ENCODE data around the gene ITGA7. TPM values are rescaled to one million over a fixed set of nuclear protein-coding genes. Genes with fewer than 3 reads are reported as not detected.

ITGA7 gene
- total RNA-seq, 2 donors from 2014 or later: 11.4 to 52.1 TPM

GRCh38 chr12:55673638-55674037, 34.1 kb downstream of the ITGA7 start:
- Histone ChIP-seq H3K4me1 (no peaks in the 10 kb centered on the region), H3K9me3 (no peaks in the 10 kb centered on the region), H3K36me3 (replicated peaks in 1 of 2; ENCODE audit: insufficient read depth in 1 of 2, low read depth in 2 of 2) (no peaks in the 10 kb centered on the region), H3K4me3 (no peak overlapping the region), H3K27me3 (no peaks in the 10 kb centered on the region), H3K27ac (no peak overlapping the region)
- no peak for DNase-seq
- intact Hi-C loops (cut with DNase I): no loop called here
- ATAC-seq: no peak
- TF ChIP-seq POLR2A (IDR thresholded peaks at IDR 0.05) (no peak), CTCF (IDR thresholded peaks at IDR 0.05) (no peak)

GRCh38 chr12:55671746-55672145, 36.0 kb downstream of the ITGA7 start:
- H3K27me3 ChIP-seq: no peaks in the 10 kb centered on the region
- ATAC-seq: no peak
- no peak for TF ChIP-seq CTCF (IDR thresholded peaks at IDR 0.05)
- H3K9me3 ChIP-seq: no peaks in the 10 kb centered on the region
- no peaks in the 10 kb centered on the region for H3K4me1 ChIP-seq
- WGBS, 2 donors: 29 to 33% methylated on average over 4 of the region's 4 CpGs
- no peak overlapping the region for H3K4me3 ChIP-seq
- H3K27ac ChIP-seq: no peak overlapping the region
- DNase-seq: no peak
- H3K36me3 ChIP-seq (replicated peaks in 1 of 2; ENCODE audit: insufficient read depth in 1 of 2, low read depth in 2 of 2): no peaks in the 10 kb centered on the region
- intact Hi-C loops (cut with DNase I): no loop called here

- no peaks in the 10 kb centered on the region for H3K36me3 ChIP-seq (replicated peaks in 1 of 2; ENCODE audit: insufficient read depth in 1 of 2, low read depth in 2 of 2)
- DNase-seq (no peak), ATAC-seq (no peak)
- intact Hi-C loops (cut with DNase I): no loop called here
- TF ChIP-seq CTCF (IDR thresholded peaks at IDR 0.05) (no peak), POLR2A (IDR thresholded peaks at IDR 0.05) (no peak)
- no peak overlapping the region for H3K27ac ChIP-seq
- no peaks in the 10 kb centered on the region for H3K27me3 ChIP-seq
- no peaks in the 10 kb centered on the region for H3K4me1 ChIP-seq
- no peaks in the 10 kb centered on the region for H3K9me3 ChIP-seq
- H3K4me3 ChIP-seq: no peak overlapping the region
These were observed 37.4 kb downstream of the ITGA7 start for GRCh38 chr12:55670276-55670675.

- H3K27ac ChIP-seq: no peak overlapping the region
- no peak for TF ChIP-seq CTCF (IDR thresholded peaks at IDR 0.05)
- no peak for TF ChIP-seq POLR2A (IDR thresholded peaks at IDR 0.05)
- DNase-seq (no peak), ATAC-seq (no peak)
- H3K27me3 ChIP-seq: no peaks in the 10 kb centered on the region
- intact Hi-C loops (cut with DNase I): no loop called here
- H3K9me3 ChIP-seq: no peaks in the 10 kb centered on the region
- H3K4me1 ChIP-seq: no peaks in the 10 kb centered on the region
- 52 to 69% methylated on average over 7 of the region's 7 CpGs for WGBS, 2 donors
- H3K36me3 ChIP-seq (replicated peaks in 1 of 2; ENCODE audit: insufficient read depth in 1 of 2, low read depth in 2 of 2): no peaks in the 10 kb centered on the region
- no peak overlapping the region for H3K4me3 ChIP-seq
These were observed 41.2 kb downstream of the ITGA7 start for GRCh38 chr12:55666508-55666907.

- no peak overlapping the region for H3K27ac ChIP-seq
- H3K36me3 ChIP-seq (replicated peaks in 1 of 2; ENCODE audit: insufficient read depth in 1 of 2, low read depth in 2 of 2): no peaks in the 10 kb centered on the region
- intact Hi-C loops (cut with DNase I): no loop called here
- TF ChIP-seq POLR2A (IDR thresholded peaks at IDR 0.05) (no peak), CTCF (IDR thresholded peaks at IDR 0.05) (no peak)
- peaks cover 0 to 3% of the 10 kb centered on the region in 2 donors for H3K27me3 ChIP-seq
- WGBS, 2 donors: 79 to 83% methylated on average over 7 to 9 of the region's 10 CpGs
- no peak overlapping the region for H3K4me3 ChIP-seq
- H3K9me3 ChIP-seq: no peaks in the 10 kb centered on the region
- DNase-seq (no peak), ATAC-seq (no peak)
- H3K4me1 ChIP-seq: no peaks in the 10 kb centered on the region
These were observed 42.9 kb downstream of the ITGA7 start for GRCh38 chr12:55664826-55665225.
